PFSK-1 (cell line): ENCODE results near the gene CACNB1.

Source experiments
- FOXP2 ChIP-seq: optimal IDR thresholded peaks from 2 replicates; pipeline ENCODE3; 2011; ENCODE audit warnings: borderline replicate concordance, control low read depth, inconsistent platforms; ENCODE audit not compliant: insufficient read depth; ENCODE audit errors: extremely low read length, extremely low read depth
- POLR2AphosphoS5 ChIP-seq: IDR thresholded peaks from 2 replicates; pipeline ENCODE4 v1.6.1; 2012; ENCODE audit warnings: low read depth, mild to moderate bottlenecking, control low read depth, low read length, moderate library complexity
- SIN3A ChIP-seq: IDR thresholded peaks from 2 replicates; pipeline ENCODE4 v1.6.1; 2012; ENCODE audit warnings: mild to moderate bottlenecking, low read length, moderate library complexity, borderline replicate concordance; ENCODE audit not compliant: insufficient read depth
- TAF1 ChIP-seq: IDR thresholded peaks from 2 replicates; pipeline ENCODE4 v1.6.1; 2012; ENCODE audit warnings: low read length, control low read depth, borderline replicate concordance; ENCODE audit not compliant: insufficient read depth
- TF ChIP-seq, protein P1 (sequence below), 2 experiments: IDR thresholded peaks; 2 replicates each; pipeline versions ENCODE4 v1.6.1 to v1.8.0; 2011 to 2012; ENCODE audit warnings: low read depth in 2 of 2, low read length in 2 of 2, control low read depth in 1 of 2, inconsistent platforms in 1 of 2, mild to moderate bottlenecking in 1 of 2, moderate library complexity in 1 of 2; ENCODE audit not compliant: insufficient read depth in 1 of 2

CACNB1 gene

DNA sequence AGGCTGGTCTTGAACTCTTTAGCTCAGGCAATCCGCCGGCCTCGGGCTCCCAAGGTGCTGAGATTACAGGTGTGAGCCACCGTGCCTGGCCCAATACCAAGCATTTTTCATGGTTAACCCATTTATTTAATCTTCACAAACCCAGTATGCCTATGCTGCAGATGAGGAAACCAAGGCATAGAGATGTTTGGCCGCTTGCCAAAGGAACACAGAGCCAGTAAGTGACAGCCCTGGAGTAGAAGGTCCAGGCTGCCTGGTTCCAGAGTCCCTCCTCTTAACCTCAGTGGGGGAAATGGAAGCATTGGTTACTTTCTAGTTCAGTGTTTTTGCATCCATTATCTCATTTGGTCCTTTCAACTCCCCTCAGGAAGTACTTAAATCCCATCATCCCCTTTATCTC, 16.2 kb downstream of the CACNB1 start:
- TF ChIP-seq TAF1 = no peak
- TF ChIP-seq FOXP2 = no peak
- TF ChIP-seq POLR2AphosphoS5 = no peak
- TF ChIP-seq SIN3A = no peak
- TF ChIP-seq, protein P1, sequence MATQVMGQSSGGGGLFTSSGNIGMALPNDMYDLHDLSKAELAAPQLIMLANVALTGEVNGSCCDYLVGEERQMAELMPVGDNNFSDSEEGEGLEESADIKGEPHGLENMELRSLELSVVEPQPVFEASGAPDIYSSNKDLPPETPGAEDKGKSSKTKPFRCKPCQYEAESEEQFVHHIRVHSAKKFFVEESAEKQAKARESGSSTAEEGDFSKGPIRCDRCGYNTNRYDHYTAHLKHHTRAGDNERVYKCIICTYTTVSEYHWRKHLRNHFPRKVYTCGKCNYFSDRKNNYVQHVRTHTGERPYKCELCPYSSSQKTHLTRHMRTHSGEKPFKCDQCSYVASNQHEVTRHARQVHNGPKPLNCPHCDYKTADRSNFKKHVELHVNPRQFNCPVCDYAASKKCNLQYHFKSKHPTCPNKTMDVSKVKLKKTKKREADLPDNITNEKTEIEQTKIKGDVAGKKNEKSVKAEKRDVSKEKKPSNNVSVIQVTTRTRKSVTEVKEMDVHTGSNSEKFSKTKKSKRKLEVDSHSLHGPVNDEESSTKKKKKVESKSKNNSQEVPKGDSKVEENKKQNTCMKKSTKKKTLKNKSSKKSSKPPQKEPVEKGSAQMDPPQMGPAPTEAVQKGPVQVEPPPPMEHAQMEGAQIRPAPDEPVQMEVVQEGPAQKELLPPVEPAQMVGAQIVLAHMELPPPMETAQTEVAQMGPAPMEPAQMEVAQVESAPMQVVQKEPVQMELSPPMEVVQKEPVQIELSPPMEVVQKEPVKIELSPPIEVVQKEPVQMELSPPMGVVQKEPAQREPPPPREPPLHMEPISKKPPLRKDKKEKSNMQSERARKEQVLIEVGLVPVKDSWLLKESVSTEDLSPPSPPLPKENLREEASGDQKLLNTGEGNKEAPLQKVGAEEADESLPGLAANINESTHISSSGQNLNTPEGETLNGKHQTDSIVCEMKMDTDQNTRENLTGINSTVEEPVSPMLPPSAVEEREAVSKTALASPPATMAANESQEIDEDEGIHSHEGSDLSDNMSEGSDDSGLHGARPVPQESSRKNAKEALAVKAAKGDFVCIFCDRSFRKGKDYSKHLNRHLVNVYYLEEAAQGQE (IDR thresholded peaks at IDR 0.05; ENCODE audit: insufficient read depth in 1 of 2, low read depth in 2 of 2, low read length in 2 of 2) = no peak

DNA sequence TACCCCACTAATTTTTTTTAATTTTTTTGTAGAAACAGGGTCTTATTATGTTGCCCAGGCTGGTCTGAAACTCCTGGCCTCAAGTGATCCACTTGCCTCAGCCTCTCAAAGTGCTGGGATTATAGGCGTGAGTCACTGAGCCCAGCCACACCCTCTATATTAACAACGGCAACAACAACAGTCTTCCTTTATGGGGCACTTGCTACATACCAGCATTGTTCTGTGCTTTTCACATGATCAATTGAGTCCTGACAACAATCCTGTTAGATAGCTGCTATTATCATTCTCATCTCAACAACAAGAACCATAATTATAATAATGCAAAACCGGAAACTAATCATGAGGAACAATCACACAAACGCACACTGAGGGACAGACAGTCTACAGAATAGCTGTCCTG, 18.9 kb downstream of the CACNB1 start:
- TF ChIP-seq SIN3A (no peak), FOXP2 (no peak), POLR2AphosphoS5 (no peak), TAF1 (no peak)
- TF ChIP-seq, protein P1 (IDR thresholded peaks at IDR 0.05; ENCODE audit: insufficient read depth in 1 of 2, low read depth in 2 of 2, low read length in 2 of 2) = no peak

DNA sequence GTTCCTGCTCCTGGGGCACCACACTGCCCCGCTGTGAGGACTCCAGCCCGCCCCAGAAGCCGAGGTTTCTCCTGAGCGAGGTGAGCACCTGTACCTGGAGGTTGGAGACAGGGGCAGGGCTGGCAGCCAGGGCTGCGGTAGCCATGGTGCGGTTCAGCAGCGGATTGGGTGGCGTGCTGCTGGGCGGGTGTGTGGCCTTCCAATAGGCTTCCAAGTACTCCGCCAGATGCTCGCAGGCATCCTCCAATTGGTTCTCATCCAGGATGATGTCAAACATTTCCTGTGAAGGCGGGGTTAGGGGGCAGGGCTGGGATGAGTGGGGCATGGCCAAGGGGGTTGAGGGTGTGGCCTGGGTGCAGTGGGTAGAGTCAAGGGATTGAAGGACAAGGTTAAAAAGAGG, 20.2 kb downstream of the CACNB1 start:
- TF ChIP-seq POLR2AphosphoS5 (no peak), SIN3A (no peak), TAF1 (no peak), FOXP2 (no peak)
- TF ChIP-seq, protein P1 (IDR thresholded peaks at IDR 0.05; ENCODE audit: insufficient read depth in 1 of 2, low read depth in 2 of 2, low read length in 2 of 2) = no peak

DNA sequence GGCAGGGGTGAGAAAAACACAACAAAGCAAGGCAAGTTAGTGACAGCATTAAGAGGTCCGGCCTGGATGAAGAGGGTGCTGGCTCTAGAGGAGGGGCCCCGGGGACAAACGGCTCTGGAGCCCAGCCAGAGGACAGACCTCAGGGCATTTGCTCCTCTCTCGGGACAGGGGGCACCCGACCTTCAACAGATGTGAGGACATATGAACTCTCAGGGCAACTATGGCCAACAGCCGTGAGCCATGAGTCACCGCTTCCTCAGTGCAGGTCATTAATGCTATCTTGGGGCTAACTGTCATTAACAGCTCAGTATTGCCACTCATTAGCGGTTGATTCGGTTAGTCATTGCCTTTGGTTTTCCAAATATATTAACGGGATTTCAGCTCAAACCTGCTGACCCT, 21.8 kb downstream of the CACNB1 start:
- no peak for TF ChIP-seq SIN3A
- TF ChIP-seq TAF1 = no peak
- TF ChIP-seq, protein P1 (IDR thresholded peaks at IDR 0.05; ENCODE audit: insufficient read depth in 1 of 2, low read depth in 2 of 2, low read length in 2 of 2) = no peak
- TF ChIP-seq POLR2AphosphoS5 = 0 out of 2 replicates have a peak, but pooled peaks have one; percentile 27
- no peak for TF ChIP-seq FOXP2
